Measurements from ENCODE around the gene CDKAL1. TPM values are rescaled to one million over a fixed set of nuclear protein-coding genes. Genes with fewer than 3 reads are reported as not detected.

Gene CDKAL1
- total and polyA plus RNA-seq, 9 of the 15 experiments (the other 6 are each of a cell fraction or from before 2014, with no cell fraction given): 11.2 to 36.3 (median 20.1) TPM

GRCh38 chr6:21023210-21023609 is 489.0 kb downstream of the CDKAL1 start (continued):
- TF ChIP-seq, protein P1, sequence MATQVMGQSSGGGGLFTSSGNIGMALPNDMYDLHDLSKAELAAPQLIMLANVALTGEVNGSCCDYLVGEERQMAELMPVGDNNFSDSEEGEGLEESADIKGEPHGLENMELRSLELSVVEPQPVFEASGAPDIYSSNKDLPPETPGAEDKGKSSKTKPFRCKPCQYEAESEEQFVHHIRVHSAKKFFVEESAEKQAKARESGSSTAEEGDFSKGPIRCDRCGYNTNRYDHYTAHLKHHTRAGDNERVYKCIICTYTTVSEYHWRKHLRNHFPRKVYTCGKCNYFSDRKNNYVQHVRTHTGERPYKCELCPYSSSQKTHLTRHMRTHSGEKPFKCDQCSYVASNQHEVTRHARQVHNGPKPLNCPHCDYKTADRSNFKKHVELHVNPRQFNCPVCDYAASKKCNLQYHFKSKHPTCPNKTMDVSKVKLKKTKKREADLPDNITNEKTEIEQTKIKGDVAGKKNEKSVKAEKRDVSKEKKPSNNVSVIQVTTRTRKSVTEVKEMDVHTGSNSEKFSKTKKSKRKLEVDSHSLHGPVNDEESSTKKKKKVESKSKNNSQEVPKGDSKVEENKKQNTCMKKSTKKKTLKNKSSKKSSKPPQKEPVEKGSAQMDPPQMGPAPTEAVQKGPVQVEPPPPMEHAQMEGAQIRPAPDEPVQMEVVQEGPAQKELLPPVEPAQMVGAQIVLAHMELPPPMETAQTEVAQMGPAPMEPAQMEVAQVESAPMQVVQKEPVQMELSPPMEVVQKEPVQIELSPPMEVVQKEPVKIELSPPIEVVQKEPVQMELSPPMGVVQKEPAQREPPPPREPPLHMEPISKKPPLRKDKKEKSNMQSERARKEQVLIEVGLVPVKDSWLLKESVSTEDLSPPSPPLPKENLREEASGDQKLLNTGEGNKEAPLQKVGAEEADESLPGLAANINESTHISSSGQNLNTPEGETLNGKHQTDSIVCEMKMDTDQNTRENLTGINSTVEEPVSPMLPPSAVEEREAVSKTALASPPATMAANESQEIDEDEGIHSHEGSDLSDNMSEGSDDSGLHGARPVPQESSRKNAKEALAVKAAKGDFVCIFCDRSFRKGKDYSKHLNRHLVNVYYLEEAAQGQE (IDR thresholded peaks at IDR 0.05; ENCODE audit: borderline replicate concordance): no peak
- TF ChIP-seq, protein P1 (CRISPR knock-in tag; IDR thresholded peaks at IDR 0.05; ENCODE audit: low read depth): no peak

DNA sequence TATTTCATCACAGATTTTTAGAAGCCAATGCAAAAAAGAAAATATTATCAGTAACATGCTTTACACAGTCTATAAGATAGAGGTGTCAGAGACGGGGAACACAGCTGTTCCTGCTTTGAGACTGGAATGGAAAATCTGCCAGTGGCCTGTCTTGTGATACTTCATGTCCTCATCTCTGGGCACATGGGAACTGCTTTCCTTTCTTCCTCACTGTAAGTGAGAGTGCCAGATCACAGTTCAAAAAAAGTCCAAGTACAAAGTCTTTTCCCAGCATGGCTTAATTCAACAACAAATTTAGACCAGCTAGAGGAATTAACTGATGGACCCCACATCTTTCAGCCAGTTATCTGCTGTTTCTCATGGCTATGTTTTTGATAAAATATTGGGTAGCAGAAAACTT is 490.4 kb downstream of the CDKAL1 start:
- Histone ChIP-seq H2AFZ (ENCODE audit: low read depth, low read length) (no peak overlapping the region), H3K27me3 (ENCODE audit: control insufficient read depth in 2 of 2, insufficient read depth in 2 of 2, low read length in 2 of 2) (no peaks in the 10 kb centered on the region), H3K79me2 (ENCODE audit: control insufficient read depth, insufficient read depth, low read length) (no peaks in the 10 kb centered on the region), H3K9me3 (replicated peaks; ENCODE audit: control insufficient read depth, insufficient read depth, low read depth, low read length) (no peaks in the 10 kb centered on the region), H3K4me2 (ENCODE audit: insufficient read depth, low read length) (no peak overlapping the region), H3K27ac (ENCODE audit: extremely low read depth, low read depth, low read length) (no peak overlapping the region), H3K4me1 (replicated peaks in 1 of 2; ENCODE audit: control insufficient read depth in 2 of 2, insufficient read depth in 2 of 2, low read length in 2 of 2) (peaks cover 0 to 2% of the 10 kb centered on the region in 2 experiments; a peak in 1 of 5 replicates), H3K4me3 (no peak overlapping the region), H3K36me3 (ENCODE audit: control insufficient read depth, insufficient read depth, low read length) (no peaks in the 10 kb centered on the region), H4K20me1 (replicated peaks; ENCODE audit: control insufficient read depth, insufficient read depth, low read length) (no peaks in the 10 kb centered on the region), H3K9ac (ENCODE audit: insufficient read depth in 1 of 2, low read depth in 2 of 2, low read length in 2 of 2) (no peak overlapping the region), H3K9me1 (ENCODE audit: control insufficient read depth, insufficient read depth, low read length) (no peaks in the 10 kb centered on the region)
- intact Hi-C loops (cut with micrococcal nuclease): no loop called here
- in situ Hi-C loops (cut with MboI): no loop called here
- 54% methylated on average over 1 of the region's 1 CpG for WGBS (ENCODE audit: insufficient coverage, low coverage, missing lambda C conversion rate)
- FAIRE-seq (no peak), DNase-seq (ENCODE audit: extremely low read depth in 1 of 4, low spot score in 3 of 4) (no peak), ATAC-seq (no peak)
- POLR2A ChIA-PET: no interaction called here
- CTCF ChIA-PET (ENCODE audit: low intra/inter-chr PET ratio): interaction anchor here (0.6 kb wide), 1 partner anchor 551 kb away, joined by 5 read pairs; no protein-coding TSS in a partner anchor
- no TSS peak for BruUV-seq (replicated peaks)
- TF ChIP-seq RBBP5 (IDR thresholded peaks at IDR 0.05; ENCODE audit: borderline replicate concordance, insufficient read depth, low read length, poor library complexity, severe bottlenecking): no peak
- TF ChIP-seq ATF7 (IDR thresholded peaks at IDR 0.05): no peak

Measured in K562 (cell line).